ENCODE data around the gene VPS16. TPM values are rescaled to one million over a fixed set of nuclear protein-coding genes. Genes with fewer than 3 reads are reported as not detected.

Gene VPS16
- total RNA-seq, 1 experiment from 2014 or later, result 40.5 TPM

DNA sequence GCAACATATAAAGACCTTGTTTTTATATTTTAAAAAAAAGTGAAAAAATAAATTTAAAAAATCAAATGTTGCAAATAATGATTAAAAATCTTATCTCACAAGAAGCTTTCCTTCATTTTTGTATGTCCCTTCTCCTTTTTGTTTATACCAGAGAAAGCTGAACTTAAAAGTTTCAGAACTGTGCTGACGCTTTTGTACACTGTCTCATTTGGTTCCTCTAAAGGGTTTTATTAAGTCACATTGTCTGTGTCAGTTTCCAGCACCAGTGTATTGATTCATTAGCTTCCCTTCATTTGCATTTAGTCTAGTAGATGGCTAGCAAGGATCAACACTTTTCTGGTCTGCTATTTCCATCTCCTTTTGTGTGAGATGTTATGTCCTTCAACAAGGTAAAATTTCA, 6.8 kb upstream of the VPS16 start:
- Histone ChIP-seq H3K27ac (no peak overlapping the region), H3K27me3 (replicated peaks) (no peaks in the 10 kb centered on the region), H3K36me3 (peaks cover 11% of the 10 kb centered on the region), H3K4me1 (replicated peaks) (peaks cover 11% of the 10 kb centered on the region), H3K4me3 (no peak overlapping the region), H3K9me3 (replicated peaks) (no peaks in the 10 kb centered on the region; the same call in 1 of the 2 replicates)
- no peak for DNase-seq (ENCODE audit: low read depth in 1 of 2, low spot score in 2 of 2)

DNA sequence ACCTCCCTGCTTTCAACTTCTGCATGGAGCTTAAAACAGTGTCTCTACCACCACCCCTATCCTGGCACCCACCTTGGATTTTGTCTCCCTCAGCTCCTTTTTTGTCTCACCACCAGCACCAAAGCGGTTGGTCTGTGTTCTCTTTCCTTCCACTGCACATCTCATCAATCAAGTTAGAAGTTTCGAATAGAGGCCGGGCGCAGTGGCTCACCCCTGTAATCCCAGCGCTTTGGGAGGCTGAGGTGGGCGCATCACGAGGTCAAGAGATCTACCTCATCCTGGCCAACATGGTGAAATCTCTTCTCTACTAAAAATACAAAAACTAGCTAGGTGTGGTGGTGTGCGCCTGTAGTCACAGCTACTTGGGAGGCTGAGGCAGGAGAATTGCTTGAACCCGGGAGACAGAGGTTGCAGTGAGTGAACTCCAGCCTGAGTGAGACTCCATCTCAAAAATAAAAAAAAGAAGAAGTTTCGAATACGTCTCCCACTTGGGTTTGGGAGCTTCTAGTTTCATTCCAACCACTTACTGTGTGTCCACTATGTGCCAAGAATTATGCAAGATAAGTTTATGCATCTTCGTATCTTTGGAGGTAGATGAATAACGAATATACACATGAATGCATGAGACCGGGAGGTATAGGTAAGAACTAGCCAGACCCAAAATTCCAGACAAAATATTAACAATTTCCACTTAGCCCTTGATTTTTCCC, 6.0 kb upstream of the VPS16 start:
- Histone ChIP-seq H3K9me3 (replicated peaks) (no peaks in the 10 kb centered on the region; the same call in 1 of the 2 replicates), H3K27me3 (replicated peaks) (no peaks in the 10 kb centered on the region), H3K4me3 (no peak overlapping the region), H3K36me3 (peaks cover 17% of the 10 kb centered on the region), H3K4me1 (replicated peaks) (peaks cover 13% of the 10 kb centered on the region), H3K27ac (no peak overlapping the region)
- peak in 1 of 2 experiments; percentile 9 for DNase-seq (ENCODE audit: low read depth in 1 of 2, low spot score in 2 of 2)

DNA sequence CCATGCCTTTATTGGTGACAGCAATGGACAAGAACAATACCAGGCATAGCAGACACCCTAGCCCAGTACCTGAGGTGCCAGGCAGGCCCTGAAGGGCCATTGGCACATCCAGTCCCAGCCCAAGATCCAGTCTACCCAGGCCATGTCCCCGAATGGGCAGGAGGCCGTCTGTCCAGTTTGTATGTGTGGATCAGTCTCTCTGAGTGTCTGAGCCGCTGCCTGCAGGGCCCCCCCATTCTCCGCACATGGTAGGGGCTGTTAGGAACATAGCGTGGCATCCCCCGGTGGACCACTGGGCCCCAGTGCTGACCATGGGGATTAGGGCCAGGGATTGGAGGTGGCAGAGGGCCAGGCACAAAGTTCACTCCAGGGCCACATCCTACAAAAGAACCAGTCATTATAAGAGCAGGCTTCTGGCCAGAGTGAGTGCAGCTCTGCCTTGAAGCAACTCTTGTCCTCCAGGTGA, 5.2 kb upstream of the VPS16 start:
- H3K4me1 ChIP-seq (replicated peaks), result peaks cover 21% of the 10 kb centered on the region
- peaks cover 4% of the 10 kb centered on the region for H3K9me3 ChIP-seq (replicated peaks)
- no peak overlapping the region for H3K4me3 ChIP-seq
- peaks cover 25% of the 10 kb centered on the region for H3K36me3 ChIP-seq
- peak in 1 of 2 experiments; percentile 37 for DNase-seq (ENCODE audit: low read depth in 1 of 2, low spot score in 2 of 2)
- no peaks in the 10 kb centered on the region for H3K27me3 ChIP-seq (replicated peaks)
- no peak overlapping the region for H3K27ac ChIP-seq

DNA sequence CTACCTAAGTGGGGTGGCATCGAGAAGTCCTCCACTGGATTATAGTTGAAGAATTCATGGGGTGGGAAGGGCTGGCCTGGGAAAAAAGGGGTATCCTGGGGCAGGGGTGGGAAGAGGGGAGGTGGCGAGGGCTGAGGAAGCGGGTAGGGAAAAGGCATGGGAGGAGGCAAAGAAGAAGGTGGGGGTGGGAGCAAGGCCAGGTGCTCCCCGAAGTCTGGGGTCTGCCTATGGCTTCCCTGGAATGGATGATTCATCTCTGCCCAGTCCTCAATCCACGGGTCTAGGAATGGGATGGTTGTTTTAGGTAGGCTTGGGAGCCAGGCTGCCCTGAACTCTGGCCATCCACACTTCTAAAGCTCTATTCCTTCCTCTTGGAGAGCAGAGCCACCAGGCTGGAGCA, 4.5 kb upstream of the VPS16 start:
- Histone ChIP-seq H3K4me3 (no peak overlapping the region), H3K9me3 (replicated peaks) (peaks cover 5% of the 10 kb centered on the region), H3K4me1 (replicated peaks) (peaks cover 22% of the 10 kb centered on the region), H3K36me3 (peaks cover 26% of the 10 kb centered on the region), H3K27me3 (replicated peaks) (no peaks in the 10 kb centered on the region), H3K27ac (no peak overlapping the region)
- peak in 1 of 2 experiments; percentile 35 for DNase-seq (ENCODE audit: low read depth in 1 of 2, low spot score in 2 of 2)

DNA sequence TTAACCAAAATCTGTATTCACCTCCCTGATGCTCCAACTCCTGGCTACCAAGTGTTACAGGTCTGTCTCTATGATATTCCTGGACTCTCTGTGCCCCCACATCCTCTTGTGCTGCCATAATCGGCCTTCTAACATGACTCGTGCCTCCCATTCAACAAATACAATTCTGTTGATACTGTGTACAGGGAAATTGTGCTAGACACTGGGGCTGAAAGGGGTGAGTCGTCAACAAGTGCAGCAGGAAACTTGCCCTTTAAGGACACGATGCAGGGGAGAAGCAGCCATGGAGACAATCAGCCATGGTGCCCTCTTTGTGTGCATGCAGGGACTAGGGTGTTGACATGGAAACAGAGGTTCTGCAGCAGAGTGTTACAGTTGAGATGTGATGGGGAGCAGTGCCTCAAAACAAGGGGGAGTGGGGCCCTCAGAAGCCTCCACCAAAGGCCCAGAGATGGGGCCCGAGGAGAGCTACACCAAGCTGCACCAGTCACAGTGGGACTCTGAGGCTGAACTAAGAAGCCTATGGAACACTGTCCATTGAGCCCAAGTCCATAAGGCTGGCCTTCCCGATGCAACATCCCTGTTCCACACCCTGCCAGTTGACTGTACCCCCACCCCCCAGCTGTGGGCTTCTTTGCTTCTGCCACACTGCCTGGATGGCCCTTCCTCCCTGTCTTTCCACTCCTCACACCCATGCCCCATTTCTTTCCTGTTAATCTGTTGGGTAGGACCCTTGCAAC, 3.2 kb upstream of the VPS16 start:
- no peak overlapping the region for H3K27ac ChIP-seq
- peaks cover 5% of the 10 kb centered on the region for H3K9me3 ChIP-seq (replicated peaks)
- peak in 1 of 2 experiments; percentile 21 for DNase-seq (ENCODE audit: low read depth in 1 of 2, low spot score in 2 of 2)
- H3K4me3 ChIP-seq, result no peak overlapping the region
- peaks cover 21% of the 10 kb centered on the region for H3K4me1 ChIP-seq (replicated peaks)
- no peaks in the 10 kb centered on the region for H3K27me3 ChIP-seq (replicated peaks)
- H3K36me3 ChIP-seq, result peaks cover 26% of the 10 kb centered on the region

DNA sequence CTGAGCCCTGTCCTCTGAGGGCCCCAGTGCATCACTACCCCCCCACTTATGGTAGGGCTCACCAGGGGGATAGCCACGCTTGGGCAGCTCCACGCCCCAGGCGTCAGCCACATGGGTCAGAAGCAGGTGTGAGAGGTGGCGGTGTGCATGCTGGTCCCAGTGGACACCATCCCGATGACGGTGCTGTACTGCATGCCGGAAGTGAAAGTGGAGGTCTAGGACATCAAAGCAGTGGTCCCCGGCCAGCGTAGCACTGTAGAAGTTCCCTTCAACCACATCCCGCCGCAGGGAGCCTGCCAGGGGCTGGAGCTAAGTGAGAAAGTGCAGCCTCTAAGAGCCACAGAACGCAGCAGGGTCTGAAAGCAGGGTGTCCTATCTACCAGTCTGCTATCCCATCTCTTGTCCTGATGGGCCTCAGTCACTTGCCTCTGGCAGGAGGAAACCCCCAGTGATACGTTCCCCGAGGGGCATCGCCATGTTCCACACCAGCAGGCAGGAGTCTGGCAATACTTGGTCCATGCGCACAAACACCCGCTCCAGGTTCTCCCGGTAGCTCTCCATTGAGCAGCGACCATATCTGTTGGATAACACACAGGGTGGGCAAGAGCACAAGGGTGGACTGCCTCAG, 2.3 kb upstream of the VPS16 start:
- DNase-seq (ENCODE audit: low read depth in 1 of 2, low spot score in 2 of 2), result no peak
- H3K4me3 ChIP-seq, result no peak overlapping the region
- H3K27ac ChIP-seq, result no peak overlapping the region
- peaks cover 5% of the 10 kb centered on the region; the same call in 1 of the 2 replicates for H3K9me3 ChIP-seq (replicated peaks)
- H3K4me1 ChIP-seq (replicated peaks), result peaks cover 18% of the 10 kb centered on the region
- peaks cover 26% of the 10 kb centered on the region for H3K36me3 ChIP-seq
- no peaks in the 10 kb centered on the region for H3K27me3 ChIP-seq (replicated peaks)

DNA sequence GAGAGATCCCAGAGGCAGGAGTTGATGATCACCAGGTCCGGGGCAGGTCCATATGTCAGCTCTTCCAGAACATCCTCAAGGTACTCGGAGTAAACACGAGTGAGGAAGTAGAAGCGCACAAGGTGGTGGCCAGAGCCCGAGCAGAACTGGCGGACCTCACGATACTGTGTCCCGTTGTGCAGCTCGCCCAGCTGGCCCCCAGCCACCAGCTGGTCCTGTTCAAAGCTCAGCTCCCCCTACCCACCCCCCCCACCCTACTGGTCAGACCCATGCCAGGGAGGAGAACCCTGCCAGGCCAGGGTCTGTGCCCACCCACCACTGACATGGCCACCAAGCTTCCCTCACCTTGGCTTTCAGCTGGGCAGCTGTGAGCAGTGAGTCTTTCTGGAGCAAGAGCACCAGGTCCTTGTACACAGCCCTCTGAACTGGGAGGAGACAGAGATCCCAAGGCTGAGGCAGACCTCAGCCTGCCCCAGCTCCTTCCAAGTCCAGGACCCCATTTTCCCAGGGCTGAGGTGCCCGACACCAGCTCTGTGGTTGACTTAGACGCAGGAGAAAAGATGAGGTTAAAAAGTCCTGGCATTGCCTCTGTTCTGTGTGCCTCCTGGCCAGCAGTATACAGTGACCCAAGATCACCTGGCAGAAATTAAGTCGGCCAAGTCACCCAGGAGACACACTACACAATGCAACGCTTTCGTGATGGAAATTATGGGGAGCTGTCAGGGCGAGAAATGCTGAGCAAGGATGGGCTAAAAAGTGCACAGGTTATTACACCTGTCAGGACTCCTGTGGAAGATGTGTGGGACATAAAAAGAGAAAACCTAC, 1.5 kb upstream of the VPS16 start:
- Histone ChIP-seq H3K36me3 (peaks cover 30% of the 10 kb centered on the region), H3K4me3 (no peak overlapping the region)

DNA sequence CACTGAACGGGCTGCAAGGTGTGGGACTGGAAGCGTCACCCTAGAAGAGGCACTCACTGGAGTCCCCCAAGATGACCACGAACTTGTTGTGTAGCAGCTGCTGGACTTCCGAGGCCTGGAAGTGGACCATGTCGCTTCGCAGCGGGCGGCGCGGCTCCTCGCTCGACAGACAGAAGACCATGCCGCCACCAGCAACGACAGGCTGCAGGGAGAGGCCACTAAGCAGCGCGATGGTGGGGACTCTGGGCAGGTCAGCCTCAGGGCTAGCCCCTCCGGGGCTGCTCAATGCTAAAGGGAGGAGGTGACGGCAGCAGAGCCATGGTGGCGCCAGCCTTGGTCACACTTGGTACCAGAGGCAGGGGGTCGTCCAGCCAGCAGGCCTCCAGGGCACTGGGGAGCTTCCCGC, 810 bp upstream of the VPS16 start:
- peaks cover 30% of the 10 kb centered on the region for H3K36me3 ChIP-seq
- H3K4me3 ChIP-seq, result peak overlapping the region; percentile 74
- H3K27me3 ChIP-seq (replicated peaks), result no peaks in the 10 kb centered on the region
- no peak for DNase-seq (ENCODE audit: low read depth in 1 of 2, low spot score in 2 of 2)
- H3K9me3 ChIP-seq (replicated peaks), result peaks cover 5% of the 10 kb centered on the region; the same call in 1 of the 2 replicates
- H3K4me1 ChIP-seq (replicated peaks), result peaks cover 18% of the 10 kb centered on the region
- peak overlapping the region; percentile 91 for H3K27ac ChIP-seq

More for the DNA sequence above, 1.5 kb upstream of the VPS16 start:
- Histone ChIP-seq H3K9me3 (replicated peaks) (peaks cover 5% of the 10 kb centered on the region; the same call in 1 of the 2 replicates), H3K4me1 (replicated peaks) (peaks cover 18% of the 10 kb centered on the region), H3K27ac (no peak overlapping the region), H3K27me3 (replicated peaks) (no peaks in the 10 kb centered on the region)
- DNase-seq (ENCODE audit: low read depth in 1 of 2, low spot score in 2 of 2), result peak in 1 of 2 experiments; percentile 32

DNA sequence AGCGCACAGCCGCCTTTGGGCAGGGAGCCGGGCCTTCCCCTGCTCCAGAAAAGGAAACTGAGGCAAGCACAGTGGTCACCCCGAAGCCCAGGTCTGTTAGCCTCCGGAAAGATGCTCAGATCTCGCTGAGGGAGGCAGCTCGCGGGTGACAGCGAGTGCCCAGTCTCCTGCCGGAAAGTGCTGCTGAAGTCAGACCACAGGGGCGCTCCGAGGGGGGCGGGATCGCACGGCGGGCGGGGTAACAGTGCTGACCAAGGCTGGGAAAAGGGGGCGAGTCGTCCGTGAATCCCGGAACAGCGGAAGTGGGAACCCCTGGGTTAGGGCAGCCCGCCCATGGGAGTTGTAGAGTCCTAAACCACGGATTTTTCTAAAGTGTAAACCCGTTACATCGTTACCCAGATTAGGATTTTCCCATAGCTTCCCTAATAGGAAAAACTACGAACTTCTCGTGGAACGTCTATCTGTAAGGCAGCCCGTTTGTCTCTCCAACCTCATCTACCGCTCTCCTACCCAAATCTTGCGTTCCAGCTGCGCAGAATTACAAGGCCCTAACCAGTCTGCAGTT, 504 bp downstream of the VPS16 start:
- Histone ChIP-seq H3K9me3 (replicated peaks) (peaks cover 5% of the 10 kb centered on the region; the same call in 1 of the 2 replicates), H3K27me3 (replicated peaks) (no peaks in the 10 kb centered on the region), H3K27ac (peak overlapping the region; percentile 55), H3K36me3 (peaks cover 30% of the 10 kb centered on the region), H3K4me3 (peak overlapping the region; percentile 74), H3K4me1 (replicated peaks) (peaks cover 18% of the 10 kb centered on the region)
- peak; percentile 74 to 83 for DNase-seq (ENCODE audit: low read depth in 1 of 2, low spot score in 2 of 2)

DNA sequence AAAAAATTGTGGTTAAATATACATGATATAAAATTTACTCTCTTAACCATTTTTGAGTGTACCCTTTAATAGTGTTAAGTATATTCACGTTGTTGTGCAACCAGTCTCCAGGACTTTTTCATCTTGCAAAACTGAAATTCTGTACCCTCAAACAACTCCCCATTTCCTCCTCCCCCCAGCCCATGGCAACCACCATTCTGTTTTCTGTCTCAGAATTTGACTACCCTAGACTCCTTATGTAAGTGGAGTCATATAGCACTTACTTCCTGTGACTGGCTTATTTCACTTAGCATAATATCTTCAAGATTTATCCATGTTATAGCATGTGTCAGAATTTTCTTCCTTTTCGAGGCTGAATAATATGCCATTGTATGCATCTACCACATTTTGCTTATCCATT, 5.1 kb downstream of the VPS16 start:
- 0 out of 2 replicates have a peak, but pooled peaks cover 7% of the 10 kb centered on the region for H3K4me1 ChIP-seq (replicated peaks)
- no peak overlapping the region for H3K4me3 ChIP-seq
- peak in 1 of 2 experiments; percentile 1 for DNase-seq (ENCODE audit: low read depth in 1 of 2, low spot score in 2 of 2)
- H3K9me3 ChIP-seq (replicated peaks), result no peaks in the 10 kb centered on the region
- H3K36me3 ChIP-seq, result peaks cover 3% of the 10 kb centered on the region
- H3K27ac ChIP-seq, result no peak overlapping the region
- H3K27me3 ChIP-seq (replicated peaks), result no peaks in the 10 kb centered on the region

DNA sequence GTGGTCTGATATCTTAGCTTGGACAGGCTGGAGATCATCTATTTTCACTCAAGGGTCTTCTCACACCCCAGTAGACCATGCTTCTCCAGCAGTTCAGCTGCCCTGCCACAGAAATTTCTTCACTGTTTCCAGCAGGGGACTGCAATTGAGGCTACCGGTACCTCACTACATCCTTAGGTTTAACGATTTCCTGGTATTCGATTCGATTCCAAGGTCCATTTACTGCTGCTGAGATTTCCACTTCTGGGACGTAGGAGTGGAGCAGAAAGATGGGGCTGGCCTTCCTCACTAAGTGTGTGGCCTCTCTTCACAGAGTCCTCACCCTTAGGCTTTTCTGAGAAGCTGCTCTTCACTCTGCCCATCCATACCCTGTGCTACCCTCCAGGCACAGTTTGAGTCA, 6.2 kb downstream of the VPS16 start:
- Histone ChIP-seq H3K4me3 (no peak overlapping the region), H3K9me3 (replicated peaks) (no peaks in the 10 kb centered on the region), H3K4me1 (replicated peaks) (0 out of 2 replicates have a peak, but pooled peaks cover 2% of the 10 kb centered on the region), H3K27me3 (replicated peaks) (no peaks in the 10 kb centered on the region), H3K36me3 (peaks cover 3% of the 10 kb centered on the region), H3K27ac (no peak overlapping the region)
- peak in 1 of 2 experiments; percentile 7 for DNase-seq (ENCODE audit: low read depth in 1 of 2, low spot score in 2 of 2)

DNA sequence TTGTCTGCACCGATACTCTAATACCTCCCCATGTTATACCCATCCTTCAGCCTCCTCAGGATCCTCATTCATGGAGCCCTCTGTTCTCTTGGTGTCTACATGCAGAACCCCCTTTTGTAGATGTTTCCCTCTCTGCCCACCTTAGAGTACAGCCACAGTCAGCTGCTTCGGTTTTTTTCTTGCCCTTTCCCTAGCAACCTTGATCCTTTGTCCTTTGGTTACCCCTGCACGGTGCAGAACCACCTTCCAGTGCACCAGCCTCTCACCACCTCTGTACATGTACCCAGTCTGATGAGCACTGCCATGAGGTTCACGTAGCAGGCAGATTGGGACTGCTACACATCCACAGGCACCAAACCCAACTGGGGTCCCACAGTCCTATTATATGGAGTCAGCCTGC, 7.3 kb downstream of the VPS16 start:
- no peaks in the 10 kb centered on the region for H3K27me3 ChIP-seq (replicated peaks)
- peak in 1 of 2 experiments; percentile 18 for DNase-seq (ENCODE audit: low read depth in 1 of 2, low spot score in 2 of 2)
- H3K4me1 ChIP-seq (replicated peaks), result no peaks in the 10 kb centered on the region
- no peaks in the 10 kb centered on the region for H3K9me3 ChIP-seq (replicated peaks)
- H3K27ac ChIP-seq, result no peak overlapping the region
- H3K4me3 ChIP-seq, result no peak overlapping the region
- H3K36me3 ChIP-seq, result peaks cover 3% of the 10 kb centered on the region

DNA sequence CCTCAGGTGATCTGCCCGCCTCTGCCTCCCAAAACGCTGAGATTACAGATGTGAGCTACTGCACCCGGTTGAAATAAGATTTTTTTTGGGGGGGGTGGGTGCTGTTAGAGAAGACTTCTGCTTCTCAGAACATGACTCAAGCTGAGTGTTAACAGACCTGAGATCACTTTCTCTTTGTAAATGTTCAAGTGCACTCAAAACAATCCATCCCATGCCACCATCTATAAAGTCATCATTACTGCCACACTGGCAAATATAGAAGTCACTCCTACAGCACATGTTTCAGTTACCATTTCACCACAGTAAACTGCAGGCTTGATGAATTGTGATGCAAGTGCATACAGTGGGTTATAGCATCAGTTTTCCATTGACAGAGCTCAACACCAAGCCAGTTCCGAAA, 9.0 kb downstream of the VPS16 start:
- H3K4me3 ChIP-seq, result no peak overlapping the region
- H3K27ac ChIP-seq, result no peak overlapping the region
- DNase-seq (ENCODE audit: low read depth in 1 of 2, low spot score in 2 of 2), result peak in 1 of 2 experiments; percentile 6
- H3K4me1 ChIP-seq (replicated peaks), result no peaks in the 10 kb centered on the region
- H3K9me3 ChIP-seq (replicated peaks), result no peaks in the 10 kb centered on the region
- H3K27me3 ChIP-seq (replicated peaks), result no peaks in the 10 kb centered on the region
- H3K36me3 ChIP-seq, result no peaks in the 10 kb centered on the region

Data from SJSA1 (cell line).